Keratinocyte (primary cell): Measurements from ENCODE around the gene THBD. TPM values are rescaled to one million over a fixed set of nuclear protein-coding genes. Genes with fewer than 3 reads are reported as not detected.

ENCODE experiments used
- DNase-seq: peaks from one replicate; pipeline ENCODE4 v3.0.0-alpha.2; 2011; ENCODE audit warnings: low read depth, missing footprints, low spot score
- FAIRE-seq: peaks from 2 replicates; lab custom pipeline; 2011; peaks lifted over from hg19 to GRCh38; lab: Jason Lieb, UNC
- H2AFZ ChIP-seq: 2 replicates; pipeline ENCODE4 v1.6.0; 2012; ENCODE audit warnings: low read length, control low read depth, inconsistent platforms; ENCODE audit not compliant: control insufficient read depth
- H3K27ac ChIP-seq: 2 replicates; pipeline ENCODE4 v1.5.1; 2011; ENCODE audit warnings: low read length; ENCODE audit not compliant: control insufficient read depth, insufficient read depth
- H3K27me3 ChIP-seq: 3 replicates; pipeline ENCODE4 v1.6.0; 2011; ENCODE audit warnings: low read length; ENCODE audit not compliant: control insufficient read depth, insufficient read depth; ENCODE audit errors: extremely low read depth
- H3K36me3 ChIP-seq, 2 experiments: 2 replicates in 1 of 2; 3 replicates in 1 of 2; pipeline ENCODE4 v1.5.1; 2011; ENCODE audit warnings: low read length in 2 of 2, mild to moderate bottlenecking in 1 of 2; ENCODE audit not compliant: control insufficient read depth in 2 of 2, insufficient read depth in 2 of 2; ENCODE audit errors: extremely low read depth in 1 of 2
- H3K4me1 ChIP-seq: 3 replicates; pipeline ENCODE4 v1.5.1; 2011; ENCODE audit warnings: low read length; ENCODE audit not compliant: control insufficient read depth, insufficient read depth; ENCODE audit errors: extremely low read depth
- H3K4me2 ChIP-seq: 3 replicates; pipeline ENCODE4 v1.6.0; 2011; ENCODE audit warnings: low read depth, low read length; ENCODE audit not compliant: control insufficient read depth, insufficient read depth; ENCODE audit errors: extremely low read depth
- H3K4me3 ChIP-seq, 3 experiments: fragments of 200-600 bp in 1 of 3; sonication (generic) in 1 of 3; 2 replicates in 2 of 3; 3 replicates in 1 of 3; pipeline ENCODE4 v1.5.1; 2011 to 2016; ENCODE audit warnings: low read length in 3 of 3, mild to moderate bottlenecking in 3 of 3, control low read depth in 2 of 3, inconsistent platforms in 1 of 3, low read depth in 1 of 3, mixed read lengths in 1 of 3, mixed run types in 1 of 3, moderate library complexity in 1 of 3; ENCODE audit not compliant: control insufficient read depth in 2 of 3, insufficient read depth in 2 of 3; ENCODE audit errors: extremely low read depth in 1 of 3
- H3K79me2 ChIP-seq: 2 replicates; pipeline ENCODE4 v1.6.0; 2012; ENCODE audit warnings: low read length; ENCODE audit not compliant: control insufficient read depth, insufficient read depth
- H3K9ac ChIP-seq: 3 replicates; pipeline ENCODE4 v1.6.0; 2011; ENCODE audit warnings: low read length; ENCODE audit not compliant: control insufficient read depth, insufficient read depth; ENCODE audit errors: extremely low read depth
- H3K9me1 ChIP-seq: 3 replicates; pipeline ENCODE4 v1.6.0; 2011; ENCODE audit warnings: low read length; ENCODE audit not compliant: control insufficient read depth, insufficient read depth; ENCODE audit errors: extremely low read depth
- H3K9me3 ChIP-seq: 2 replicates; pipeline ENCODE4 v1.5.1; 2012; ENCODE audit warnings: low read depth, low read length; ENCODE audit not compliant: control insufficient read depth
- H4K20me1 ChIP-seq: 3 replicates; pipeline ENCODE4 v1.6.0; 2011; ENCODE audit warnings: low read length; ENCODE audit not compliant: control insufficient read depth, insufficient read depth; ENCODE audit errors: extremely low read depth
- EZH2 ChIP-seq: IDR thresholded peaks from one replicate; pipeline ENCODE4 v1.6.1; 2012; ENCODE audit warnings: inconsistent platforms, mild to moderate bottlenecking, low read length, moderate library complexity
- dilution Hi-C: fragments of 300-500 bp; cut with MboI; formaldehyde crosslinking; loops from one replicate; pipeline ENCODE4 v1.7.0; 2020; ENCODE audit warnings: low sequenced_read_pairs; ENCODE audit not compliant: extremely low pct_ligation_motif_present
- polyA plus RNA-seq, 5 experiments: library from polyadenylated mRNA; depleted of rRNA in 3 of 5; stranded (reverse) in 3 of 5; stranded (forward) in 1 of 5; unstranded in 1 of 5; fragments of >200 nt; gene quantifications; 1 replicate in 1 of 5; 2 replicates in 3 of 5; 3 replicates in 1 of 5; pipeline versions ENCODE4 v1.2.1 to v1.2.3, GENCODE V29; 2011 to 2012; ENCODE audit warnings: missing spikeins in 2 of 5, low read depth in 1 of 5, low replicate concordance in 1 of 5
- TF ChIP-seq, protein P1 (sequence below), 3 experiments: IDR thresholded peaks in 1 of 3; conservative IDR thresholded peaks in 1 of 3; optimal IDR thresholded peaks in 1 of 3; 2 replicates in 2 of 3; 3 replicates in 1 of 3; pipeline versions ENCODE3 to v1.5.1; 2011; ENCODE audit warnings: low read length in 3 of 3, mild to moderate bottlenecking in 3 of 3, moderate library complexity in 2 of 3, control low read depth in 1 of 3, inconsistent platforms in 1 of 3; ENCODE audit not compliant: insufficient read depth in 2 of 3; ENCODE audit errors: extremely low read depth in 1 of 3

THBD gene
- polyA plus RNA-seq, 1 donor (not counting 4 experiments of a cell fraction or from before 2014, with no cell fraction given), result 4.7 TPM

GRCh38 chr20:23039136-23039875 is 10.2 kb downstream of the THBD start:
- Histone ChIP-seq H3K79me2 (no peaks in the 10 kb centered on the region), H3K27me3 (peaks cover 40% of the 10 kb centered on the region), H4K20me1 (no peaks in the 10 kb centered on the region), H3K9me3 (no peaks in the 10 kb centered on the region), H3K27ac (no peak overlapping the region), H2AFZ (no peak overlapping the region), H3K4me1 (peaks cover 4% of the 10 kb centered on the region), H3K9ac (no peak overlapping the region), H3K36me3 (no peaks in the 10 kb centered on the region), H3K4me2 (no peak overlapping the region), H3K4me3 (no peak overlapping the region), H3K9me1 (no peaks in the 10 kb centered on the region)
- FAIRE-seq (no peak), DNase-seq (no peak)
- TF ChIP-seq, protein P1, sequence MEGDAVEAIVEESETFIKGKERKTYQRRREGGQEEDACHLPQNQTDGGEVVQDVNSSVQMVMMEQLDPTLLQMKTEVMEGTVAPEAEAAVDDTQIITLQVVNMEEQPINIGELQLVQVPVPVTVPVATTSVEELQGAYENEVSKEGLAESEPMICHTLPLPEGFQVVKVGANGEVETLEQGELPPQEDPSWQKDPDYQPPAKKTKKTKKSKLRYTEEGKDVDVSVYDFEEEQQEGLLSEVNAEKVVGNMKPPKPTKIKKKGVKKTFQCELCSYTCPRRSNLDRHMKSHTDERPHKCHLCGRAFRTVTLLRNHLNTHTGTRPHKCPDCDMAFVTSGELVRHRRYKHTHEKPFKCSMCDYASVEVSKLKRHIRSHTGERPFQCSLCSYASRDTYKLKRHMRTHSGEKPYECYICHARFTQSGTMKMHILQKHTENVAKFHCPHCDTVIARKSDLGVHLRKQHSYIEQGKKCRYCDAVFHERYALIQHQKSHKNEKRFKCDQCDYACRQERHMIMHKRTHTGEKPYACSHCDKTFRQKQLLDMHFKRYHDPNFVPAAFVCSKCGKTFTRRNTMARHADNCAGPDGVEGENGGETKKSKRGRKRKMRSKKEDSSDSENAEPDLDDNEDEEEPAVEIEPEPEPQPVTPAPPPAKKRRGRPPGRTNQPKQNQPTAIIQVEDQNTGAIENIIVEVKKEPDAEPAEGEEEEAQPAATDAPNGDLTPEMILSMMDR (optimal IDR thresholded peaks at IDR 0.05 in 1 of 3, IDR thresholded peaks at IDR 0.05 in 1 of 3, conservative IDR thresholded peaks at IDR 0.05 in 1 of 3; ENCODE audit: extremely low read depth in 1 of 3, insufficient read depth in 2 of 3, low read length in 3 of 3), result no peak
- TF ChIP-seq EZH2, result no peak
- dilution Hi-C loops, result loop anchor here (25.0 kb wide), 1 partner anchor 148 kb away; no protein-coding TSS in a partner anchor

DNA sequence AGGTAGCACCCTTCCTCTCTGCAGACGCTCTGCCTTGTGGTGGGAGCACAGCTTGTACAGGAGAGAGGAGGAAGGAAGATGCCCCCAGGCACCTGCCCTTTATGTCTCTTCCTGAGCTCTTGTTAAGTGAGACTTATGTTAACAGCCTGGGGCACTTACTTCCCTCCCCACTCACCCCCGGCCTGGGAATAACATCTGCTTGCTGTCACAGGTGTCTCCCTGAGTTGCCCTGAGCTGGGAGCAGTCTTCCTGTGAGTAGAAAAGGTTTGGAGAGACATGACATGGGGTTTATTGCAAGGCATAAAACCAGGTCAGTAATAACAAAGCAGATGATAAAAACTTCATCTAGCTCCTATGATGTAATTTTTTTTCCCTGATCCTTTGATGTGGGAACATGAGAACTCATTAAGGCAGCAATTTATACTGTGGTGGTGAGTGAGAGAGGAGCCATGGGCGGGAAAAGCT is 12.4 kb downstream of the THBD start:
- DNase-seq (no peak), FAIRE-seq (no peak)
- Histone ChIP-seq H4K20me1 (no peaks in the 10 kb centered on the region), H3K9ac (no peak overlapping the region), H3K9me1 (no peaks in the 10 kb centered on the region), H3K9me3 (no peaks in the 10 kb centered on the region), H3K27ac (no peak overlapping the region), H3K4me1 (peaks cover 4% of the 10 kb centered on the region), H3K27me3 (peaks cover 41% of the 10 kb centered on the region), H3K79me2 (no peaks in the 10 kb centered on the region), H3K36me3 (no peaks in the 10 kb centered on the region), H3K4me3 (no peak overlapping the region), H2AFZ (no peak overlapping the region), H3K4me2 (no peak overlapping the region)
- dilution Hi-C loops, result loop anchor here (25.0 kb wide), 1 partner anchor 150 kb away; no protein-coding TSS in a partner anchor
- TF ChIP-seq, protein P1 (optimal IDR thresholded peaks at IDR 0.05 in 1 of 3, IDR thresholded peaks at IDR 0.05 in 1 of 3, conservative IDR thresholded peaks at IDR 0.05 in 1 of 3; ENCODE audit: extremely low read depth in 1 of 3, insufficient read depth in 2 of 3, low read length in 3 of 3), result no peak
- TF ChIP-seq EZH2, result no peak
